ENCODE data around the gene INAVA. TPM values are rescaled to one million over a fixed set of nuclear protein-coding genes. Genes with fewer than 3 reads are reported as not detected.

Gene INAVA
- total and polyA plus RNA-seq, 2 of the 13 experiments (the other 11 are each of a cell fraction or from before 2014, with no cell fraction given): 6.0 to 13.5 TPM

- TF ChIP-seq SRSF1 (optimal IDR thresholded peaks at IDR 0.05; ENCODE audit: low read depth, low read length): no peak
- TF ChIP-seq GABPB1 (CRISPR knock-in tag; IDR thresholded peaks at IDR 0.05): peak; percentile 63
- peak; percentile 69; the same call in 1 of the 2 replicates for TF ChIP-seq RFXAP (CRISPR knock-in tag; IDR thresholded peaks at IDR 0.05; ENCODE audit: borderline replicate concordance)
- peak in 1 of 2 experiments; percentile 94; a peak in 2 of 4 replicates for TF ChIP-seq KLF16 (CRISPR knock-in tag; IDR thresholded peaks at IDR 0.05)
- no peak for TF ChIP-seq ZNF781 (CRISPR knock-in tag; IDR thresholded peaks at IDR 0.05; ENCODE audit: borderline replicate concordance, not compliant biosample characterization)
- TF ChIP-seq ZNF460 (CRISPR knock-in tag; IDR thresholded peaks at IDR 0.05; ENCODE audit: borderline replicate concordance): no peak
- TF ChIP-seq CEBPG (CRISPR knock-in tag; IDR thresholded peaks at IDR 0.05): peak; percentile 96
- no peak; the same call in 1 of the 2 replicates for TF ChIP-seq ZNF264 (CRISPR knock-in tag; IDR thresholded peaks at IDR 0.05)
- peak; percentile 67; the same call in 1 of the 2 replicates for TF ChIP-seq HMGXB3 (CRISPR knock-in tag; IDR thresholded peaks at IDR 0.05; ENCODE audit: borderline replicate concordance)
- TF ChIP-seq ZNF343 (CRISPR knock-in tag; IDR thresholded peaks at IDR 0.05): no peak
- TF ChIP-seq SSRP1 (CRISPR knock-in tag; IDR thresholded peaks at IDR 0.05): peak; percentile 72; the same call in 1 of the 2 replicates
- peak; percentile 77 for TF ChIP-seq RCOR2 (CRISPR knock-in tag; IDR thresholded peaks at IDR 0.05)
- no peak for TF ChIP-seq KDM5B (CRISPR knock-in tag; IDR thresholded peaks at IDR 0.05; ENCODE audit: borderline replicate concordance)
- TF ChIP-seq ZNF619 (CRISPR knock-in tag; IDR thresholded peaks at IDR 0.05): no peak
- peak; percentile 89 for TF ChIP-seq SKI (IDR thresholded peaks at IDR 0.05; ENCODE audit: partially characterized antibody)
- peak; percentile 50 for TF ChIP-seq ZNF629 (CRISPR knock-in tag; conservative IDR thresholded peaks at IDR 0.05)
- no peak; the same call in 1 of the 2 replicates for TF ChIP-seq PHF8 (CRISPR knock-in tag; IDR thresholded peaks at IDR 0.05)
- peak; percentile 93 for TF ChIP-seq KDM6A (CRISPR knock-in tag; IDR thresholded peaks at IDR 0.05; ENCODE audit: low read depth)
- peak; percentile 83 for TF ChIP-seq IKZF5 (CRISPR knock-in tag; IDR thresholded peaks at IDR 0.05)
- TF ChIP-seq MNT (IDR thresholded peaks at IDR 0.05): no peak
- TF ChIP-seq ZBTB43 (CRISPR knock-in tag; conservative IDR thresholded peaks at IDR 0.05): no peak
These were observed 2.0 kb downstream of the INAVA start (continued) for GRCh38 chr1:200896531-200897196.
